Measurements from ENCODE around the gene PRR20D. TPM values are rescaled to one million over a fixed set of nuclear protein-coding genes. Genes with fewer than 3 reads are reported as not detected.

PRR20D gene
- total RNA-seq: not detected in 2 replicates

GRCh38 chr13:57160332-57160731 is at the start of gene PRR20D:
PRR20D (plus strand) TSS chr13:57160632; CDS start chr13:57161019, 387 bp downstream.

GRCh38 chr13:57140235-57140968 is 20.0 kb upstream of the PRR20D start, which contains the start of gene PRR20A:
PRR20A (plus strand) TSS chr13:57140918; CDS start chr13:57141305, 387 bp downstream.

GRCh38 chr13:57147188-57147587 is 13.2 kb upstream of the PRR20D start, which contains the start of gene PRR20B:
PRR20B (plus strand) TSS chr13:57147488; CDS start chr13:57147875, 387 bp downstream.

GRCh38 chr13:57153761-57154160 is 6.7 kb upstream of the PRR20D start, which contains the start of gene PRR20C:
PRR20C (plus strand) TSS chr13:57154061; CDS start chr13:57154448, 387 bp downstream.

GRCh38 chr13:57166897-57167296 is 6.5 kb downstream of the PRR20D start, which contains the start of gene PRR20E:
PRR20E (plus strand) TSS chr13:57167197; CDS start chr13:57167584, 387 bp downstream.

Other genes starting within 250 kb of the PRR20D start
- not detected in 2 replicates for gene PRR20A, start 19.7 kb upstream of the PRR20D start, total RNA-seq
- not detected in 2 replicates for gene PRR20B, start 13.1 kb upstream of the PRR20D start, total RNA-seq
- gene PRR20C, start 6.6 kb upstream of the PRR20D start, total RNA-seq: not detected in 2 replicates
- not detected in 2 replicates for gene PRR20E, start 6.6 kb downstream of the PRR20D start, total RNA-seq